ENCODE measurements around the gene STXBP1. TPM values are rescaled to one million over a fixed set of nuclear protein-coding genes. Genes with fewer than 3 reads are reported as not detected.

The STXBP1 gene
- total and polyA plus RNA-seq, 2 of the 13 experiments (the other 11 are each of a cell fraction or from before 2014, with no cell fraction given), result 2.9 TPM

- 0 out of 2 replicates have a peak, but pooled peaks have one; percentile 52 for TF ChIP-seq IRF2 (CRISPR knock-in tag; IDR thresholded peaks at IDR 0.05)
- TF ChIP-seq ZNF879 (CRISPR knock-in tag; IDR thresholded peaks at IDR 0.05), result no peak
- TF ChIP-seq NCOA5 (CRISPR knock-in tag; IDR thresholded peaks at IDR 0.05), result no peak
- no peak for TF ChIP-seq ZC3H4 (CRISPR knock-in tag; IDR thresholded peaks at IDR 0.05; ENCODE audit: borderline replicate concordance)
- peak; percentile 41; the same call in 1 of the 2 replicates for TF ChIP-seq ZBTB33 (CRISPR knock-in tag; IDR thresholded peaks at IDR 0.05)
- TF ChIP-seq, protein P1, sequence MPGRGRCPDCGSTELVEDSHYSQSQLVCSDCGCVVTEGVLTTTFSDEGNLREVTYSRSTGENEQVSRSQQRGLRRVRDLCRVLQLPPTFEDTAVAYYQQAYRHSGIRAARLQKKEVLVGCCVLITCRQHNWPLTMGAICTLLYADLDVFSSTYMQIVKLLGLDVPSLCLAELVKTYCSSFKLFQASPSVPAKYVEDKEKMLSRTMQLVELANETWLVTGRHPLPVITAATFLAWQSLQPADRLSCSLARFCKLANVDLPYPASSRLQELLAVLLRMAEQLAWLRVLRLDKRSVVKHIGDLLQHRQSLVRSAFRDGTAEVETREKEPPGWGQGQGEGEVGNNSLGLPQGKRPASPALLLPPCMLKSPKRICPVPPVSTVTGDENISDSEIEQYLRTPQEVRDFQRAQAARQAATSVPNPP (CRISPR knock-in tag; IDR thresholded peaks at IDR 0.05), result no peak
- no peak for TF ChIP-seq ATM (IDR thresholded peaks at IDR 0.05; ENCODE audit: borderline replicate concordance)
- TF ChIP-seq MIER3 (CRISPR knock-in tag; IDR thresholded peaks at IDR 0.05; ENCODE audit: borderline replicate concordance), result peak; percentile 30; the same call in 1 of the 2 replicates
- no peak for TF ChIP-seq NBN (conservative IDR thresholded peaks at IDR 0.05)
- no peak for TF ChIP-seq NFE2L1 (CRISPR knock-in tag; IDR thresholded peaks at IDR 0.05; ENCODE audit: borderline replicate concordance)
- TF ChIP-seq CBX5 (CRISPR knock-in tag; IDR thresholded peaks at IDR 0.05; ENCODE audit: borderline replicate concordance), result peak; percentile 42; the same call in 1 of the 2 replicates
- peak; percentile 90 for TF ChIP-seq RAD21 (CRISPR knock-in tag; IDR thresholded peaks at IDR 0.05)
- TF ChIP-seq, protein P2, sequence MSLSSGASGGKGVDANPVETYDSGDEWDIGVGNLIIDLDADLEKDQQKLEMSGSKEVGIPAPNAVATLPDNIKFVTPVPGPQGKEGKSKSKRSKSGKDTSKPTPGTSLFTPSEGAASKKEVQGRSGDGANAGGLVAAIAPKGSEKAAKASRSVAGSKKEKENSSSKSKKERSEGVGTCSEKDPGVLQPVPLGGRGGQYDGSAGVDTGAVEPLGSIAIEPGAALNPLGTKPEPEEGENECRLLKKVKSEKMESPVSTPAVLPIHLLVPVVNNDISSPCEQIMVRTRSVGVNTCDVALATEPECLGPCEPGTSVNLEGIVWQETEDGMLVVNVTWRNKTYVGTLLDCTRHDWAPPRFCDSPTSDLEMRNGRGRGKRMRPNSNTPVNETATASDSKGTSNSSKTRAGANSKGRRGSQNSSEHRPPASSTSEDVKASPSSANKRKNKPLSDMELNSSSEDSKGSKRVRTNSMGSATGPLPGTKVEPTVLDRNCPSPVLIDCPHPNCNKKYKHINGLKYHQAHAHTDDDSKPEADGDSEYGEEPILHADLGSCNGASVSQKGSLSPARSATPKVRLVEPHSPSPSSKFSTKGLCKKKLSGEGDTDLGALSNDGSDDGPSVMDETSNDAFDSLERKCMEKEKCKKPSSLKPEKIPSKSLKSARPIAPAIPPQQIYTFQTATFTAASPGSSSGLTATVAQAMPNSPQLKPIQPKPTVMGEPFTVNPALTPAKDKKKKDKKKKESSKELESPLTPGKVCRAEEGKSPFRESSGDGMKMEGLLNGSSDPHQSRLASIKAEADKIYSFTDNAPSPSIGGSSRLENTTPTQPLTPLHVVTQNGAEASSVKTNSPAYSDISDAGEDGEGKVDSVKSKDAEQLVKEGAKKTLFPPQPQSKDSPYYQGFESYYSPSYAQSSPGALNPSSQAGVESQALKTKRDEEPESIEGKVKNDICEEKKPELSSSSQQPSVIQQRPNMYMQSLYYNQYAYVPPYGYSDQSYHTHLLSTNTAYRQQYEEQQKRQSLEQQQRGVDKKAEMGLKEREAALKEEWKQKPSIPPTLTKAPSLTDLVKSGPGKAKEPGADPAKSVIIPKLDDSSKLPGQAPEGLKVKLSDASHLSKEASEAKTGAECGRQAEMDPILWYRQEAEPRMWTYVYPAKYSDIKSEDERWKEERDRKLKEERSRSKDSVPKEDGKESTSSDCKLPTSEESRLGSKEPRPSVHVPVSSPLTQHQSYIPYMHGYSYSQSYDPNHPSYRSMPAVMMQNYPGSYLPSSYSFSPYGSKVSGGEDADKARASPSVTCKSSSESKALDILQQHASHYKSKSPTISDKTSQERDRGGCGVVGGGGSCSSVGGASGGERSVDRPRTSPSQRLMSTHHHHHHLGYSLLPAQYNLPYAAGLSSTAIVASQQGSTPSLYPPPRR (CRISPR knock-in tag; IDR thresholded peaks at IDR 0.05; ENCODE audit: borderline replicate concordance), result no peak
- TF ChIP-seq, protein P3, sequence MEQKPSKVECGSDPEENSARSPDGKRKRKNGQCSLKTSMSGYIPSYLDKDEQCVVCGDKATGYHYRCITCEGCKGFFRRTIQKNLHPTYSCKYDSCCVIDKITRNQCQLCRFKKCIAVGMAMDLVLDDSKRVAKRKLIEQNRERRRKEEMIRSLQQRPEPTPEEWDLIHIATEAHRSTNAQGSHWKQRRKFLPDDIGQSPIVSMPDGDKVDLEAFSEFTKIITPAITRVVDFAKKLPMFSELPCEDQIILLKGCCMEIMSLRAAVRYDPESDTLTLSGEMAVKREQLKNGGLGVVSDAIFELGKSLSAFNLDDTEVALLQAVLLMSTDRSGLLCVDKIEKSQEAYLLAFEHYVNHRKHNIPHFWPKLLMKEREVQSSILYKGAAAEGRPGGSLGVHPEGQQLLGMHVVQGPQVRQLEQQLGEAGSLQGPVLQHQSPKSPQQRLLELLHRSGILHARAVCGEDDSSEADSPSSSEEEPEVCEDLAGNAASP (CRISPR knock-in tag; IDR thresholded peaks at IDR 0.05; ENCODE audit: borderline replicate concordance), result peak; percentile 99
- peak; percentile 98 for TF ChIP-seq SMC3 (IDR thresholded peaks at IDR 0.05; ENCODE audit: low read length)
- TF ChIP-seq GATAD2A (CRISPR knock-in tag; IDR thresholded peaks at IDR 0.05), result 0 out of 2 replicates have a peak, but pooled peaks have one; percentile 13
- TF ChIP-seq CREM (IDR thresholded peaks at IDR 0.05), result no peak
- no peak for TF ChIP-seq CREM (CRISPR knock-in tag; IDR thresholded peaks at IDR 0.05)
- peak; percentile 51; the same call in 1 of the 2 replicates for TF ChIP-seq ZNF414 (CRISPR knock-in tag; IDR thresholded peaks at IDR 0.05)
Observed at GRCh38 chr9:127586537-127586936, 25.5 kb upstream of the STXBP1 start (continued).

Data from HepG2 (cell line).